DND-41 (cell line): Measurements from ENCODE around the gene EAF2.

Experiments
- EZH2 ChIP-seq: IDR thresholded peaks from 3 replicates; pipeline ENCODE4 v1.6.1; 2012; ENCODE audit warnings: borderline replicate concordance, low read depth, mild to moderate bottlenecking, moderate library complexity, low read length, inconsistent platforms; ENCODE audit not compliant: severe bottlenecking
- TF ChIP-seq, protein P1 (sequence below): IDR thresholded peaks from 2 replicates; pipeline ENCODE4 v1.5.1; 2012; ENCODE audit warnings: borderline replicate concordance, low read length, moderate library complexity, mild to moderate bottlenecking; ENCODE audit not compliant: poor library complexity, severe bottlenecking; ENCODE audit errors: extremely low read depth

GRCh38 chr3:121819236-121819635 is 15.8 kb upstream of the EAF2 start:
- TF ChIP-seq, protein P1, sequence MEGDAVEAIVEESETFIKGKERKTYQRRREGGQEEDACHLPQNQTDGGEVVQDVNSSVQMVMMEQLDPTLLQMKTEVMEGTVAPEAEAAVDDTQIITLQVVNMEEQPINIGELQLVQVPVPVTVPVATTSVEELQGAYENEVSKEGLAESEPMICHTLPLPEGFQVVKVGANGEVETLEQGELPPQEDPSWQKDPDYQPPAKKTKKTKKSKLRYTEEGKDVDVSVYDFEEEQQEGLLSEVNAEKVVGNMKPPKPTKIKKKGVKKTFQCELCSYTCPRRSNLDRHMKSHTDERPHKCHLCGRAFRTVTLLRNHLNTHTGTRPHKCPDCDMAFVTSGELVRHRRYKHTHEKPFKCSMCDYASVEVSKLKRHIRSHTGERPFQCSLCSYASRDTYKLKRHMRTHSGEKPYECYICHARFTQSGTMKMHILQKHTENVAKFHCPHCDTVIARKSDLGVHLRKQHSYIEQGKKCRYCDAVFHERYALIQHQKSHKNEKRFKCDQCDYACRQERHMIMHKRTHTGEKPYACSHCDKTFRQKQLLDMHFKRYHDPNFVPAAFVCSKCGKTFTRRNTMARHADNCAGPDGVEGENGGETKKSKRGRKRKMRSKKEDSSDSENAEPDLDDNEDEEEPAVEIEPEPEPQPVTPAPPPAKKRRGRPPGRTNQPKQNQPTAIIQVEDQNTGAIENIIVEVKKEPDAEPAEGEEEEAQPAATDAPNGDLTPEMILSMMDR: no peak
- no peak for TF ChIP-seq EZH2
